Panc1 (cell line): Measurements from ENCODE around the gene SLC37A1. TPM values are rescaled to one million over a fixed set of nuclear protein-coding genes. Genes with fewer than 3 reads are reported as not detected.

ENCODE experiments used
- ATAC-seq: fragments of 200-7000 bp; cut with Tn5 transposase; 2 replicates; pipeline ENCODE4 v1.9.1; 2020; ENCODE audit warnings: mild to moderate bottlenecking, moderate library complexity
- BruUV-seq: library from RNA; stranded (reverse); fragments of 400-500 nt; replicated peaks from 2 replicates; lab custom pipeline; 2021; lab: Mats Ljungman, UMichigan
- CTCF ChIA-PET: fragments of 300-600 bp; sonication (Branson Sonifier 250); formaldehyde crosslinking; loops from one replicate; lab custom pipeline; 2022; ENCODE audit warnings: antibody characterized with exemption; lab: Charles Lee
- POLR2A ChIA-PET: fragments of 300-600 bp; sonication (Branson Sonifier 250); formaldehyde crosslinking; loops from one replicate; lab custom pipeline; 2022; ENCODE audit warnings: antibody characterized with exemption; lab: Charles Lee
- DNase-seq: peaks from one replicate; pipeline ENCODE4 v3.0.0-alpha.2; 2010; ENCODE audit warnings: low read depth, low spot score
- H3K27ac ChIP-seq: 2 replicates; pipeline ENCODE4 v1.5.1; 2011; ENCODE audit warnings: mild to moderate bottlenecking, low read length, inconsistent platforms
- H3K27me3 ChIP-seq: fragments of 200-500 bp; sonication (Bioruptor generic); 2 replicates; pipeline ENCODE4 v1.6.0; 2014; ENCODE audit warnings: low read length, inconsistent platforms; ENCODE audit not compliant: control insufficient read depth, insufficient read depth
- H3K36me3 ChIP-seq: fragments of 200-500 bp; sonication (Bioruptor generic); 2 replicates; pipeline ENCODE4 v1.5.1; 2014; ENCODE audit warnings: inconsistent platforms, mild to moderate bottlenecking, low read length, moderate library complexity; ENCODE audit not compliant: control insufficient read depth, insufficient read depth
- H3K4me1 ChIP-seq: 2 replicates; pipeline ENCODE4 v1.5.1; 2011; ENCODE audit warnings: inconsistent platforms, mild to moderate bottlenecking, low read length, moderate library complexity; ENCODE audit not compliant: control insufficient read depth, insufficient read depth
- H3K4me3 ChIP-seq, 2 experiments: 2 replicates each; pipeline ENCODE4 v1.5.1; 2011 to 2012; ENCODE audit warnings: low read depth in 2 of 2, low read length in 2 of 2, mild to moderate bottlenecking in 2 of 2, inconsistent platforms in 1 of 2, moderate library complexity in 1 of 2
- H3K9me3 ChIP-seq: fragments of 200-500 bp; sonication (Bioruptor generic); 2 replicates; pipeline ENCODE4 v1.5.1; 2014; ENCODE audit warnings: low read depth, mild to moderate bottlenecking, inconsistent platforms, low read length, moderate library complexity; ENCODE audit not compliant: control insufficient read depth, insufficient read depth
- CTCF ChIP-seq: fragments of 450-650 bp; IDR thresholded peaks from 2 replicates; pipeline ENCODE4 v1.5.1; 2017; ENCODE audit warnings: mild to moderate bottlenecking
- POLR2AphosphoS5 ChIP-seq: IDR thresholded peaks from 2 replicates; pipeline ENCODE4 v1.6.1; 2012; ENCODE audit warnings: mild to moderate bottlenecking, low read depth, low read length, moderate library complexity
- REST ChIP-seq, 2 experiments: IDR thresholded peaks; 2 replicates each; pipeline ENCODE4 v1.6.1; 2011 to 2012; ENCODE audit warnings: low read depth in 2 of 2, control low read depth in 1 of 2, low read length in 1 of 2, mild to moderate bottlenecking in 1 of 2, moderate library complexity in 1 of 2; ENCODE audit not compliant: insufficient read depth in 1 of 2
- SIN3A ChIP-seq: IDR thresholded peaks from 2 replicates; pipeline ENCODE4 v1.6.1; 2012; ENCODE audit warnings: low read depth, mild to moderate bottlenecking, low read length, moderate library complexity, borderline replicate concordance; ENCODE audit not compliant: insufficient read depth
- TCF7L2 ChIP-seq: IDR thresholded peaks from 2 replicates; pipeline ENCODE4 v1.6.1; 2011; ENCODE audit warnings: mild to moderate bottlenecking, low read depth, low read length, inconsistent platforms
- in situ Hi-C: cut with HindIII; loops from 2 replicates; pipeline ENCODE4 v1.10.0; 2016; ENCODE audit warnings: low sequenced_read_pairs, low pct_unique_long_range_greater_than_20kb
- intact Hi-C: fragments of 100-400 bp; cut with micrococcal nuclease; formaldehyde crosslinking; loops from one replicate; pipeline ENCODE4 v1.10.0; 2022; ENCODE audit not compliant: unreplicated experiment
- total RNA-seq: library from RNA; stranded (reverse); gene quantifications from one replicate; pipeline ENCODE4 v1.2.1, GENCODE V29; 2021; ENCODE audit not compliant: unreplicated experiment

The SLC37A1 gene
- total RNA-seq, 1 experiment from 2014 or later, result 7.7 TPM

GRCh38 chr21:42540396-42540795 is 26.7 kb downstream of the SLC37A1 start:
- TF ChIP-seq TCF7L2 (no peak), CTCF (no peak), REST (IDR thresholded peaks at IDR 0.05; ENCODE audit: insufficient read depth in 1 of 2, low read depth in 2 of 2, low read length in 1 of 2) (no peak), POLR2AphosphoS5 (no peak), SIN3A (no peak)
- CTCF ChIA-PET, result no interaction called here
- in situ Hi-C loops, result no loop called here
- POLR2A ChIA-PET, result no interaction called here
- no peak for DNase-seq
- Histone ChIP-seq H3K36me3 (no peaks in the 10 kb centered on the region), H3K27me3 (no peaks in the 10 kb centered on the region), H3K4me1 (no peaks in the 10 kb centered on the region), H3K9me3 (no peaks in the 10 kb centered on the region), H3K27ac (no peak overlapping the region), H3K4me3 (no peak overlapping the region)
- intact Hi-C loops, result no loop called here
- ATAC-seq, result no peak
- no TSS peak for BruUV-seq

- H3K27ac ChIP-seq, result no peak overlapping the region
- intact Hi-C loops (no loop called here), in situ Hi-C loops (no loop called here)
- no peaks in the 10 kb centered on the region for H3K36me3 ChIP-seq
- no peaks in the 10 kb centered on the region for H3K27me3 ChIP-seq
- DNase-seq, result no peak
- no peaks in the 10 kb centered on the region for H3K9me3 ChIP-seq
- no peak for ATAC-seq
- BruUV-seq, result no TSS peak
- no peaks in the 10 kb centered on the region for H3K4me1 ChIP-seq
- POLR2A ChIA-PET, result no interaction called here
- TF ChIP-seq REST (IDR thresholded peaks at IDR 0.05; ENCODE audit: insufficient read depth in 1 of 2, low read depth in 2 of 2, low read length in 1 of 2), result no peak
- no peak for TF ChIP-seq TCF7L2
- TF ChIP-seq SIN3A, result no peak
- TF ChIP-seq CTCF, result no peak
- TF ChIP-seq POLR2AphosphoS5, result no peak
- CTCF ChIA-PET, result no interaction called here
- no peak overlapping the region for H3K4me3 ChIP-seq
Observed at GRCh38 chr21:42541174-42541573, 27.5 kb downstream of the SLC37A1 start.
